Dendritic cell treated with granulocyte-macrophage colony-stimulating factor and Interleukin-4, amounts not matched to agents 40 ng/mL and 50 ng/mL, for 4 days (primary cell): ENCODE results near the gene SMIM31.

Experiments used
- H3K27ac Mint-ChIP-seq: one replicate; pipeline ENCODE4 v1.8.0; 2022; ENCODE audit warnings: mild to moderate bottlenecking, mixed read lengths
- H3K27me3 Mint-ChIP-seq: one replicate; pipeline ENCODE4 v1.8.0; 2022; ENCODE audit warnings: mild to moderate bottlenecking, mixed read lengths
- H3K36me3 Mint-ChIP-seq: one replicate; pipeline ENCODE4 v1.8.0; 2022; ENCODE audit warnings: low read depth, mixed read lengths
- H3K4me1 Mint-ChIP-seq: one replicate; pipeline ENCODE4 v1.8.0; 2022; ENCODE audit warnings: low read depth, mixed read lengths
- H3K4me3 Mint-ChIP-seq: one replicate; pipeline ENCODE4 v1.8.0; 2022; ENCODE audit warnings: mild to moderate bottlenecking, moderate library complexity, mixed read lengths
- H3K9me3 Mint-ChIP-seq: one replicate; pipeline ENCODE4 v1.8.0; 2022; ENCODE audit warnings: mixed read lengths
- intact Hi-C: fragments of 100-400 bp; cut with micrococcal nuclease; formaldehyde crosslinking; loops from one replicate; pipeline ENCODE4 v1.15.0; 2022

SMIM31 gene

DNA sequence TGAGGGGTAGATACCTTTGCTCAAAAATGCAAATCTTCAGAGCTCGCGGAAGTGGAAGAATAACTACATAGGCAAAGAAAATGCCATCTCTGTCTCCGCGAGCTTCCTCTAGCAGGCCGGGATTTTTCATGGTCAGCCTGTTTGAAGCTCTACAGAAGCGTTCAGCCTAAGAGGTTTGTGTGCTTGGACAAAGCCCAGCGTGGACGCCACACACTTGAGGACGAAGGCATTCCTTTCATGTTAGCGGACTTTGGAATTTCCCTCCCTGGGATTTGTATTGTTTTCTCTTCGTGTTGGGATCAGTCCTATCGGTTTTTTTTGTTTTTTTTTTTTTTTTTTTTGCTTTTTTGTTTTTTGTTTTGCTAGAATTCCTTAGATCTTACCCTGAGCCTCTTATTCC lies 53.7 kb downstream of the SMIM31 start:
- H3K36me3 Mint-ChIP-seq: no peaks in the 10 kb centered on the region
- H3K4me3 Mint-ChIP-seq: no peak overlapping the region
- peaks cover 9% of the 10 kb centered on the region for H3K9me3 Mint-ChIP-seq
- H3K27me3 Mint-ChIP-seq: no peaks in the 10 kb centered on the region
- H3K27ac Mint-ChIP-seq: no peak overlapping the region
- intact Hi-C loops: no loop called here
- no peaks in the 10 kb centered on the region for H3K4me1 Mint-ChIP-seq

DNA sequence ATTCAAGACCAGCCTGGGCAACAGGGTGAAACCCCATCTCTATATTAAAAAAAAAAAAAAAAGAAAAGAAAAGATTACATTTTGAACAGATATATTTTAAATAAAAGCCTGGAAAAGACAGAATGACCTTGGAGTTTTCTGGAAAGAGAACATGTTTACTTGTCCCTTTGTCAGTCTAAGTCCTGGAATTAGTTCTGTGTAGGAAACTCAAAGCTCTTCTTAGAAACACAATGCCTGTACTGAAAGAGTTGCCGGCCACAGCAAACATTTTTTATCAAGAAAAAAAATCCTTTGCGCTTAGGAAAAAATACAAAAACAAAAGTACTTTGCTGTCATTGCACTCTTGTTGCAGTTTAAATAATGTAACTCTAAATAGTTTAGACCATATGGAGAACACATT lies 59.6 kb downstream of the SMIM31 start:
- Mint-ChIP-seq H3K4me3 (no peak overlapping the region), H3K4me1 (no peaks in the 10 kb centered on the region), H3K9me3 (peaks cover 9% of the 10 kb centered on the region), H3K27me3 (no peaks in the 10 kb centered on the region), H3K27ac (no peak overlapping the region), H3K36me3 (no peaks in the 10 kb centered on the region)
- intact Hi-C loops: no loop called here

DNA sequence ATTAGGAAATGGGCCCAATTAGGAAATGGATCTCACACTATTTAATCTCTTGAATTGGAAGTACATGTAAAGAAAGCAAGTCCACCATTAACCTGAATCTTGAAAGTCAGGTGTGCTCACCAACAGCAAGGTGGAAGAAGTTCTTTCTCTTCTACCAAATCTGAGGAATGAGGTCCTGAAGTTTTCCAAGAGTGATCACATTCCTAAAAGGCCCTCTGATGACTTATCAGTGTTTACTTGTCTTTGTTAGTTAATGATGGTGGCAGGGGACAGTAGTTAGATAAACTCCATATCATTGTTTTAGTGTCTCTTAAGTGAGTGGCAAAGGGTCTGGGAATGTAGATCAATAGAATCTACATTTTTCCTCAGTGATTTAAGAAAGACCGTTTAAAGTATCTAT lies 61.8 kb downstream of the SMIM31 start:
- Mint-ChIP-seq H3K36me3 (no peaks in the 10 kb centered on the region), H3K27ac (no peak overlapping the region), H3K9me3 (peaks cover 5% of the 10 kb centered on the region), H3K27me3 (no peaks in the 10 kb centered on the region), H3K4me3 (no peak overlapping the region), H3K4me1 (no peaks in the 10 kb centered on the region)
- intact Hi-C loops: no loop called here

DNA sequence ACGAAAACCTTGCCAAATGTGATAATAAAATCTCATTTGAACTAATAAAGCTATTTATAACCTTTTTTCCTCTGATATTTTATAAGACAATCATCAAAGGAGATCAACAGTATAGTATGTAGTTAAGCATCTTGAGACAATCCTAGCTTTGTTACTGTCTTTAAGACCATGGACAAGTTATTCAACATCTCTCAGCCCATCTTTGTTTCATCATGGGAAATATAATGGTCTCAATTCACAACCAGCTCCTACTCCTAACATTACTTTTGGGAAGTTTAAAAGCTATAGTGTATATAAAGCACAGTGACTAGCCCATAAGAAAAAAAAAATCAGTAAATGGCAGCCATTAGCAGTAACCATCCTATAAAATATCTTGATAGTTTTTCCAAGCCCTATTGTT lies 65.4 kb downstream of the SMIM31 start:
- Mint-ChIP-seq H3K4me3 (no peak overlapping the region), H3K36me3 (no peaks in the 10 kb centered on the region), H3K4me1 (no peaks in the 10 kb centered on the region), H3K27ac (no peak overlapping the region), H3K27me3 (no peaks in the 10 kb centered on the region), H3K9me3 (no peaks in the 10 kb centered on the region)
- intact Hi-C loops: no loop called here

DNA sequence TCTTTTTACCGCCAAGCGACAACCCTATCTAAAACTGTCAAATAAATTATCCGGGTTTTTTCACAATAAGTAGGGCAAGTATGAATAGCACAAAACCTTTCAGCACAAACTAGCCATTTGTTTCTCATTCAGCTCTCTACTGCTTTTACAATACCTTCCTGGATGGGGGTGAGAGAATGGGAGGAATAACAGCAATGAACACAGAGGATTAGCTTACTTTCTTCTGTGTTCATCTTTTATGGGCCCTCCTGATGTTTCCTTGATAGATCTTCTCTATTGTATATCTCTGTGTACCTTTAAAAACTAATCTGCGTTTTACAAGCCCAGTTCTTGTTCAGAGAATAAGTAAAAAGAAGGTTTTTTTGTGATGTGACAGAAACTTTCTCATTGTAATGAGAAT lies 67.8 kb downstream of the SMIM31 start:
- Mint-ChIP-seq H3K4me1 (no peaks in the 10 kb centered on the region), H3K36me3 (no peaks in the 10 kb centered on the region), H3K27ac (no peak overlapping the region), H3K4me3 (no peak overlapping the region), H3K9me3 (no peaks in the 10 kb centered on the region), H3K27me3 (no peaks in the 10 kb centered on the region)
- intact Hi-C loops: no loop called here

DNA sequence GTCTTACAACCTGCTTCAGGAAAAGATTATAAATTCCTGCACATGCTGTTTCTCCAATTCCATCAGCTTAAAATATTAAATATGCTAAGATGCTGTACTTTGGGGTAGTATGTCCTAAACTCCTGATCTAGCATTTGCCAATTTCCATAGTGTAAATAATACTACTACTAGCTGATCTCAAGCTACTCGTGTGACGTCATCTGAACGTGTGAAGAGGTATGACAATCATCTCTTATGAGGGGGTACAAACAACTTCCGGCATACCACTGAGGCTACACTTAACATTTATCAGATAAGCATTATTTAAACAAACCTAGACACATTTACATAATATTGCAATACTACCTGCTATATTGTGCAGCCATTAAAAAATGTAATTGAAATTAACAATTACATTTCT lies 70.7 kb downstream of the SMIM31 start:
- Mint-ChIP-seq H3K9me3 (no peaks in the 10 kb centered on the region), H3K4me3 (no peak overlapping the region), H3K27me3 (no peaks in the 10 kb centered on the region), H3K36me3 (no peaks in the 10 kb centered on the region), H3K27ac (no peak overlapping the region), H3K4me1 (no peaks in the 10 kb centered on the region)
- intact Hi-C loops: no loop called here

DNA sequence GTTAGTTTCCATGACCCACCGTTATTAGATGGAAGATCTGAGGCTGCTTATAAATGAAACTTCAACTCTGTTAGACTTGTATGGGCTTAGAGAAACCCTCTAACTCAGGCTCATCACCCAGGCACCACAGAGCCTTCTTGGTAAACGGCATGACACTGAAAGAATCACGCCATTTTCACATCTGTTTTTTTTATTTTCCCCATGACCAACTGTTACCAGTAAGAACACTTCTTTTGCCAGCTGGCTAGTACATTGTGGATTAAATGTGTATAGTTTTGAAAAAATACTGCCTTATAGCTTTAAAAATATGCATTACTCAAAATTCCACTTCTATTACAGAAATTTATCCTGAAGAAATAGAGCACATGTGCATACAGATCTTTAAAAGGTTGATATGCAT lies 75.0 kb downstream of the SMIM31 start:
- Mint-ChIP-seq H3K4me3 (no peak overlapping the region), H3K4me1 (no peaks in the 10 kb centered on the region), H3K27me3 (no peaks in the 10 kb centered on the region), H3K27ac (no peak overlapping the region), H3K9me3 (no peaks in the 10 kb centered on the region), H3K36me3 (no peaks in the 10 kb centered on the region)
- intact Hi-C loops: no loop called here

DNA sequence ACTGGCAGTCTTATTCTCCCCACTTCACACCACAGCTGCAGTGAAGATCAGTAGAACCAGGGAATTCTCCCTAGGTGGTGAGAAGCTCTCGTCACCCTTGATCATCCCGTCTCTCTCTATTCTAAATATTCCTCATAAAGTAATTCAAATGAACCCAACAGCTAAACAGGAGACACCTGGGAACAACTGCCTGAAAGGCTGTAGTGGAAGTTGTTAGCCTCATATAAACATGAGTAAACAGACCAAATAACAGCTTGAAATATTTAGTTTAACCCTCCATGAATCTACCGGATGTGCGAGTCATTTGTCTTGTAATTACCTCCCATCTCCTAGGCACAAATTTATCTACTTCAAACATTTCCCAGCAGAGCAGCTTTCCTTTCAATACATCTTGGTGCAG lies 92.6 kb downstream of the SMIM31 start:
- intact Hi-C loops: no loop called here
- no peaks in the 10 kb centered on the region for H3K36me3 Mint-ChIP-seq
- no peaks in the 10 kb centered on the region for H3K27me3 Mint-ChIP-seq
- no peak overlapping the region for H3K4me3 Mint-ChIP-seq
- no peaks in the 10 kb centered on the region for H3K9me3 Mint-ChIP-seq
- no peak overlapping the region for H3K27ac Mint-ChIP-seq
- H3K4me1 Mint-ChIP-seq: no peaks in the 10 kb centered on the region

DNA sequence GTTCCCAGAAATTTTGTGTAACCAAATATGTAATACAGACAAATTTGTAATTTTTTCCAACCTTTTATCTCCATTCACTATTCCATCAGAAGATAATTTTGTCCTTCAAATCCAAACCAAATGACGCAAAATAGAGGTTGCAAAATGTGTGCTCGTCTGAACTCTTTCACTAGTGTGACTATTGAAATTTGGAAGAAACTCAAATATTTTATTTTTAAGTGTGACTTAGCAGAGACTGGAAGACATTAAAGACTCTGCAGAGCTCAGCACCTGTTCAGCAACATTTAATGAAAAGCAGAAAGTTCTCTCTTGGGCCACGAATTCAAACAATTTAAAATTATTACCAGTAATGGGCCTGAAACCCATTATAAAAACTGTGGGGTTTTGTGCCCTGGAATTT lies 93.1 kb downstream of the SMIM31 start:
- H3K36me3 Mint-ChIP-seq: no peaks in the 10 kb centered on the region

DNA sequence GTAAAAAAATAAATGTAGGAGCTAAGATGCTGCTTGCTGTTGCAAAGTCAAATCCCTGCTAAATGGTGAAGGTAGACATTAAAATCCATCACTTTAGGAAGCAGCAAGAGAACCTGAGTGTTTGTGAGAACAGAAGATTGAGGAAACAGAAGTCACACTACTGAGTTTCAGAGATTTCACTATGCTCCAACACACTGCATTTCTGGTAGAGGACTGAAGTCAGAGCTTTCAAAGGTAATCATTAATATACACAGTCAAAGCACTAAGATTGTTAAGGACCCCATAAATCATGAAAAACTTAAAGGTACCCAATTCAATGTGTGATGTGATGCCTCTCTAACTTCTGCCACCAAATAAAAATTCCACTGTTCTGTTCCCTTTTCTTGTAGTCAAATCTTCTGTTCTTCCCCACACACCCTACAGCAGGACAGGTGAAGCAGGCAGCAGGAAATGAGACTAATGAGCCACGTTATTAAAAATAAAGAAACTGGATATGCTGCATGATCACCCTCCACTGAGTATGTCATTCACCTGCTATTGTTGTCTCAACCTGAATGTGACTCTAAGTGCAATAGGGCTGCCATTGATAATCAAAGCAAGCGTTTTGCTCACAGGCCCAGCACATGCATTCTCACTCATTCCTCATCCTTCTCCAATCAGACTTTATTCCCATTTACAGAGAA lies 94.2 kb downstream of the SMIM31 start:
- no peak overlapping the region for H3K27ac Mint-ChIP-seq
- H3K27me3 Mint-ChIP-seq: no peaks in the 10 kb centered on the region
- peaks cover 10% of the 10 kb centered on the region for H3K9me3 Mint-ChIP-seq
- no peak overlapping the region for H3K4me3 Mint-ChIP-seq
- no peaks in the 10 kb centered on the region for H3K36me3 Mint-ChIP-seq
- intact Hi-C loops: no loop called here
- no peaks in the 10 kb centered on the region for H3K4me1 Mint-ChIP-seq

More for the DNA sequence above, 93.1 kb downstream of the SMIM31 start:
- H3K4me1 Mint-ChIP-seq: no peaks in the 10 kb centered on the region
- H3K27me3 Mint-ChIP-seq: no peaks in the 10 kb centered on the region
- peaks cover 1% of the 10 kb centered on the region for H3K9me3 Mint-ChIP-seq
- intact Hi-C loops: no loop called here
- no peak overlapping the region for H3K4me3 Mint-ChIP-seq
- H3K27ac Mint-ChIP-seq: no peak overlapping the region
